Left cardiac atrium (tissue), 4 donors: ENCODE data around the gene KRTAP19-1. TPM values are rescaled to one million over a fixed set of nuclear protein-coding genes. Genes with fewer than 3 reads are reported as not detected.
A peak's percentile ranks its signal among the peaks of the same experiment; 100 is the strongest.
"Not testable (repeated sequence)": the region's sequence is repeated elsewhere in the genome, so short reads cannot be mapped to it uniquely, and the experiment has no call there.

Experiments
- ATAC-seq, 2 donors: fragments of 200-7000 bp; cut with Tn5 transposase; one replicate each; pipeline ENCODE4 v1.9.1; 2020; ENCODE audit warnings: mild to moderate bottlenecking in 2 of 2, moderate library complexity in 2 of 2
- DNase-seq: peaks from one replicate; pipeline ENCODE4 v3.0.0-alpha.2; 2020
- intact Hi-C, 2 donors: fragments of 100-400 bp; cut with DNase I; formaldehyde crosslinking; loops; one replicate each; pipeline versions ENCODE4 v1.14.1 to v1.15.1; 2022 to 2023
- long read RNA-seq: library from polyadenylated mRNA; unstranded; transcript quantifications from one replicate; pipeline ENCODE4 v2.0.0, GENCODE V29; 2021
- total RNA-seq, 2 donors: library from RNA; stranded (reverse); fragmentation: NEBNext Ultra II Directional; extraction: Animal tissue kit (Norgen Biotek cat#: 25700); gene quantifications; one replicate each; pipeline ENCODE4 v1.2.1, GENCODE V29; 2021
- donor health status: DM: no; HTN: yes; CAD: no.
- donor health status: DM: no; HTN: yes; CAD: no; lungs with severe emphysema.
- donor health status: DM: yes; HTN: yes; CAD: no.
- donor health status: Dilated cardiomyopathy.

KRTAP19-1 gene
- not detected for total RNA-seq
- long read RNA-seq: 0 reads

GRCh38 chr21:30480145-30480544 is at the start of gene KRTAP19-1:
Gene KRTAP19-1 (minus strand): TSS chr21:30480367. CDS start chr21:30480317, 50 bp downstream.
- ATAC-seq: no peak
- DNase-seq: no peak
- intact Hi-C loops: no loop called here

GRCh38 chr21:30518876-30519275 is 38.7 kb upstream of the KRTAP19-1 start:
- no peak for ATAC-seq
- intact Hi-C loops: no loop called here
- DNase-seq: no peak

- DNase-seq (no peak), ATAC-seq (no peak)
- intact Hi-C loops: no loop called here
Observed at GRCh38 chr21:30515681-30516080, 35.5 kb upstream of the KRTAP19-1 start.

- DNase-seq, ATAC-seq, intact Hi-C loops: not testable (repeated sequence)
Observed at GRCh38 chr21:30505621-30506205, 25.5 kb upstream of the KRTAP19-1 start.

- intact Hi-C loops: no loop called here
- no peak for ATAC-seq
Observed at GRCh38 chr21:30502041-30502440, 21.9 kb upstream of the KRTAP19-1 start, which contains the start of gene KRTAP19-5. Gene KRTAP19-5 (minus strand): TSS chr21:30502141. CDS start chr21:30502090, 51 bp downstream.

GRCh38 chr21:30497065-30497464 is 16.9 kb upstream of the KRTAP19-1 start, which contains the start of gene KRTAP19-4:
Gene KRTAP19-4 (minus strand): TSS chr21:30497165. CDS start chr21:30497110, 55 bp downstream.
- ATAC-seq (no peak), DNase-seq (no peak)
- intact Hi-C loops: no loop called here

More at GRCh38 chr21:30502041-30502440, 21.9 kb upstream of the KRTAP19-1 start, which contains the start of gene KRTAP19-5:
- DNase-seq: no peak

- ATAC-seq: no peak
- DNase-seq: no peak
- intact Hi-C loops: no loop called here
Observed at GRCh38 chr21:30491963-30492428, 11.8 kb upstream of the KRTAP19-1 start, which contains the start of gene KRTAP19-3. Gene KRTAP19-3 (minus strand): TSS chr21:30492013. CDS start chr21:30491957, 56 bp downstream.

- no peak for ATAC-seq
- intact Hi-C loops: no loop called here
- DNase-seq: no peak
Observed at GRCh38 chr21:30487336-30487735, 7.2 kb upstream of the KRTAP19-1 start, which contains the start of gene KRTAP19-2. Gene KRTAP19-2 (minus strand): TSS chr21:30487436. CDS start chr21:30487348, 88 bp downstream.

- ATAC-seq: no peak
- no peak for DNase-seq
- intact Hi-C loops: no loop called here
Observed at GRCh38 chr21:30486180-30486579, 6.0 kb upstream of the KRTAP19-1 start.

GRCh38 chr21:30482130-30482529 is 2.0 kb upstream of the KRTAP19-1 start:
- intact Hi-C loops: no loop called here
- DNase-seq (no peak), ATAC-seq (no peak)

- intact Hi-C loops: loop anchor here in 1 of 2 donors (5.0 kb wide), 1 partner anchor 88 kb away; no protein-coding TSS in a partner anchor
- DNase-seq (no peak), ATAC-seq (peak; percentile 27 to 52)
Observed at GRCh38 chr21:30479259-30479658, 908 bp downstream of the KRTAP19-1 start.

GRCh38 chr21:30478004-30478403 is 2.2 kb downstream of the KRTAP19-1 start:
- DNase-seq (no peak), ATAC-seq (no peak)
- intact Hi-C loops: loop anchor here in 1 of 2 donors (5.0 kb wide), 1 partner anchor 89 kb away; no protein-coding TSS in a partner anchor

GRCh38 chr21:30468900-30469714 is 11.1 kb downstream of the KRTAP19-1 start:
- intact Hi-C loops: no loop called here
- ATAC-seq (no peak), DNase-seq (no peak)

- intact Hi-C loops: no loop called here
- ATAC-seq (no peak), DNase-seq (no peak)
Observed at GRCh38 chr21:30463713-30464112, 16.5 kb downstream of the KRTAP19-1 start.

- ATAC-seq (no peak), DNase-seq (no peak)
- intact Hi-C loops: loop anchor here in 1 of 2 donors (10.0 kb wide), 1 partner anchor 276 kb away; no protein-coding TSS in a partner anchor
Observed at GRCh38 chr21:30448514-30448913, 31.7 kb downstream of the KRTAP19-1 start.

- ATAC-seq: no peak
- intact Hi-C loops: loop anchor here in 1 of 2 donors (10.0 kb wide), 1 partner anchor 278 kb away; no protein-coding TSS in a partner anchor
Observed at GRCh38 chr21:30447056-30447455, 33.1 kb downstream of the KRTAP19-1 start.

GRCh38 chr21:30444204-30444603 is 36.0 kb downstream of the KRTAP19-1 start:
- intact Hi-C loops: loop anchor here (2.0 to 10.0 kb wide), 3 partner anchors 281 to 643 kb away; no protein-coding TSS in a partner anchor
- ATAC-seq: no peak
- no peak for DNase-seq

More at GRCh38 chr21:30447056-30447455, 33.1 kb downstream of the KRTAP19-1 start:
- DNase-seq: no peak

GRCh38 chr21:30443226-30443625 is 36.9 kb downstream of the KRTAP19-1 start:
- DNase-seq (no peak), ATAC-seq (no peak)
- intact Hi-C loops: loop anchor here (5.0 to 10.0 kb wide), 2 partner anchors 282 to 644 kb away; no protein-coding TSS in a partner anchor

- DNase-seq (no peak), ATAC-seq (no peak)
- intact Hi-C loops: loop anchor here (5.0 to 10.0 kb wide), 3 partner anchors 285 to 647 kb away; no protein-coding TSS in a partner anchor
Observed at GRCh38 chr21:30439975-30440374, 40.2 kb downstream of the KRTAP19-1 start, which contains the start of gene KRTAP15-1. Gene KRTAP15-1 (plus strand): TSS chr21:30440275. CDS start chr21:30440328, 53 bp downstream.
